ENCODE results near the gene PTPRJ. TPM values are rescaled to one million over a fixed set of nuclear protein-coding genes. Genes with fewer than 3 reads are reported as not detected.

The PTPRJ gene
- total RNA-seq, 1 donor from 2014 or later, result 1.6 TPM

- Histone ChIP-seq H3K27me3 (ENCODE audit: control insufficient read depth, insufficient read depth, low read length) (no peaks in the 10 kb centered on the region), H3K36me3 (ENCODE audit: control insufficient read depth, insufficient read depth, low read length) (no peaks in the 10 kb centered on the region), H3K4me3 (ENCODE audit: low read depth, low read length) (no peak overlapping the region)
- FAIRE-seq, result no peak
- no peak for DNase-seq (ENCODE audit: low read depth)
- no peak for TF ChIP-seq CTCF (IDR thresholded peaks at IDR 0.05; ENCODE audit: insufficient read depth, low read length, severe bottlenecking)
Observed at GRCh38 chr11:48032721-48033120, 52.4 kb downstream of the PTPRJ start.

GRCh38 chr11:48033918-48034341, 53.6 kb downstream of the PTPRJ start:
- no peak for TF ChIP-seq CTCF (IDR thresholded peaks at IDR 0.05; ENCODE audit: insufficient read depth, low read length, severe bottlenecking)
- no peaks in the 10 kb centered on the region for H3K27me3 ChIP-seq (ENCODE audit: control insufficient read depth, insufficient read depth, low read length)
- FAIRE-seq (no peak), DNase-seq (ENCODE audit: low read depth) (no peak)
- no peak overlapping the region for H3K4me3 ChIP-seq (ENCODE audit: low read depth, low read length)
- H3K36me3 ChIP-seq (ENCODE audit: control insufficient read depth, insufficient read depth, low read length), result no peaks in the 10 kb centered on the region

GRCh38 chr11:48034926-48035871, 54.8 kb downstream of the PTPRJ start:
- Histone ChIP-seq H3K36me3 (ENCODE audit: control insufficient read depth, insufficient read depth, low read length) (no peaks in the 10 kb centered on the region), H3K27me3 (ENCODE audit: control insufficient read depth, insufficient read depth, low read length) (no peaks in the 10 kb centered on the region), H3K4me3 (ENCODE audit: low read depth, low read length) (no peak overlapping the region)
- no peak for TF ChIP-seq CTCF (IDR thresholded peaks at IDR 0.05; ENCODE audit: insufficient read depth, low read length, severe bottlenecking)
- no peak for DNase-seq (ENCODE audit: low read depth)
- no peak for FAIRE-seq

- no peak overlapping the region for H3K4me3 ChIP-seq (ENCODE audit: low read depth, low read length)
- no peaks in the 10 kb centered on the region for H3K27me3 ChIP-seq (ENCODE audit: control insufficient read depth, insufficient read depth, low read length)
- FAIRE-seq, result no peak
- DNase-seq (ENCODE audit: low read depth), result no peak
- TF ChIP-seq CTCF (IDR thresholded peaks at IDR 0.05; ENCODE audit: insufficient read depth, low read length, severe bottlenecking), result no peak
- H3K36me3 ChIP-seq (ENCODE audit: control insufficient read depth, insufficient read depth, low read length), result no peaks in the 10 kb centered on the region
Observed at GRCh38 chr11:48036011-48036410, 55.7 kb downstream of the PTPRJ start.

GRCh38 chr11:48036466-48036865, 56.1 kb downstream of the PTPRJ start:
- no peak for DNase-seq (ENCODE audit: low read depth)
- no peaks in the 10 kb centered on the region for H3K36me3 ChIP-seq (ENCODE audit: control insufficient read depth, insufficient read depth, low read length)
- FAIRE-seq, result no peak
- no peaks in the 10 kb centered on the region for H3K27me3 ChIP-seq (ENCODE audit: control insufficient read depth, insufficient read depth, low read length)
- TF ChIP-seq CTCF (IDR thresholded peaks at IDR 0.05; ENCODE audit: insufficient read depth, low read length, severe bottlenecking), result no peak
- no peak overlapping the region for H3K4me3 ChIP-seq (ENCODE audit: low read depth, low read length)

All from bronchial epithelial cell (primary cell).